ENCODE measurements around the gene PSKH1.

The PSKH1 gene

DNA sequence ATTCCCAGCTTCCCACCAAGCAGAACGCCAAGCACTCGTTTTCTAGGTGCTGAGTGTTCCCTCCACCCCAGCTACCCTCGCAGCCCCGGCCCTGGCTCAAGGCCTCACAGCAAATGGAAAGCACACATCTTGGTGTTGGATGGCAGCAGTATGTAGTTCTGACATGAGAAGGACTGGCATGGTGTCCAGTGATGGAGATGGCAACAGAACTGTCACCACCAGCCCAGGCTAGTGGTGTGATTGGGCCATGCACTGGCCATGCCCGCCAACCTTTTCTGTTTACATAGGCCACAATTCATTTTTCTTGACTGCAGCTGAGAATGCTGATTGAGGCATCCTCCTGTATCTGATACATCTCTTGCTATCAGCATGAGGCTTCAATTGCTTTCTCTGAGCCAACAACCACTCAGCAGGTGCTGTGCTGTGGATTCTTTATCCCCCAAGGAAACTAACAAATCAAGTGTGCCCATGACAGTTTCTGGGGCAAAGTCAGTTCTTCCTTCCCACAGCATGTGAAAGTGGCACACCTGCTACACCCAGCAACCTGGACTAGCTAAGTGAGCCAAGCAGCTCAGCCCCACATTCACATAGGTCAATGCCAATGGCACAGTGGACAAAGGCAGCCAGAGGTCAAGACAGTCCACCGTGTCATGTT is 71.5 kb downstream of the PSKH1 start:
- H3K27ac ChIP-seq (replicated peaks) = no peak overlapping the region
- no peak overlapping the region for H3K4me3 ChIP-seq (replicated peaks; ENCODE audit: insufficient read depth, low read length)
- DNase-seq (ENCODE audit: low read depth in 1 of 2, low spot score in 1 of 2) = no peak
- TF ChIP-seq GABPA (IDR thresholded peaks at IDR 0.05; ENCODE audit: low read depth) (no peak), REST (IDR thresholded peaks at IDR 0.05; ENCODE audit: insufficient replicate concordance, low read depth) (no peak), SPI1 (IDR thresholded peaks at IDR 0.05; ENCODE audit: borderline replicate concordance, low read depth) (no peak), POLR2AphosphoS5 (IDR thresholded peaks at IDR 0.05; ENCODE audit: low read depth) (no peak)
- TF ChIP-seq, protein P1, sequence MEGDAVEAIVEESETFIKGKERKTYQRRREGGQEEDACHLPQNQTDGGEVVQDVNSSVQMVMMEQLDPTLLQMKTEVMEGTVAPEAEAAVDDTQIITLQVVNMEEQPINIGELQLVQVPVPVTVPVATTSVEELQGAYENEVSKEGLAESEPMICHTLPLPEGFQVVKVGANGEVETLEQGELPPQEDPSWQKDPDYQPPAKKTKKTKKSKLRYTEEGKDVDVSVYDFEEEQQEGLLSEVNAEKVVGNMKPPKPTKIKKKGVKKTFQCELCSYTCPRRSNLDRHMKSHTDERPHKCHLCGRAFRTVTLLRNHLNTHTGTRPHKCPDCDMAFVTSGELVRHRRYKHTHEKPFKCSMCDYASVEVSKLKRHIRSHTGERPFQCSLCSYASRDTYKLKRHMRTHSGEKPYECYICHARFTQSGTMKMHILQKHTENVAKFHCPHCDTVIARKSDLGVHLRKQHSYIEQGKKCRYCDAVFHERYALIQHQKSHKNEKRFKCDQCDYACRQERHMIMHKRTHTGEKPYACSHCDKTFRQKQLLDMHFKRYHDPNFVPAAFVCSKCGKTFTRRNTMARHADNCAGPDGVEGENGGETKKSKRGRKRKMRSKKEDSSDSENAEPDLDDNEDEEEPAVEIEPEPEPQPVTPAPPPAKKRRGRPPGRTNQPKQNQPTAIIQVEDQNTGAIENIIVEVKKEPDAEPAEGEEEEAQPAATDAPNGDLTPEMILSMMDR (IDR thresholded peaks at IDR 0.05; ENCODE audit: insufficient read depth, low read length) = no peak
- no peaks in the 10 kb centered on the region for H3K27me3 ChIP-seq (ENCODE audit: insufficient read depth, poor library complexity, severe bottlenecking)

- DNase-seq (ENCODE audit: low read depth in 1 of 2, low spot score in 1 of 2) = no peak
- TF ChIP-seq POLR2AphosphoS5 (IDR thresholded peaks at IDR 0.05; ENCODE audit: low read depth) (no peak), GABPA (IDR thresholded peaks at IDR 0.05; ENCODE audit: low read depth) (no peak), SPI1 (IDR thresholded peaks at IDR 0.05; ENCODE audit: borderline replicate concordance, low read depth) (no peak), REST (IDR thresholded peaks at IDR 0.05; ENCODE audit: insufficient replicate concordance, low read depth) (no peak)
- TF ChIP-seq, protein P1 (IDR thresholded peaks at IDR 0.05; ENCODE audit: insufficient read depth, low read length) = no peak
- Histone ChIP-seq H3K27me3 (ENCODE audit: insufficient read depth, poor library complexity, severe bottlenecking) (no peaks in the 10 kb centered on the region), H3K4me3 (replicated peaks; ENCODE audit: insufficient read depth, low read length) (no peak overlapping the region), H3K27ac (replicated peaks) (no peak overlapping the region)
These were observed 72.9 kb downstream of the PSKH1 start for GRCh38 chr16:67965668-67966548.

- no peaks in the 10 kb centered on the region for H3K27me3 ChIP-seq (ENCODE audit: insufficient read depth, poor library complexity, severe bottlenecking)
- H3K4me3 ChIP-seq (replicated peaks; ENCODE audit: insufficient read depth, low read length) = no peak overlapping the region
- TF ChIP-seq POLR2AphosphoS5 (IDR thresholded peaks at IDR 0.05; ENCODE audit: low read depth) = no peak
- no peak for TF ChIP-seq GABPA (IDR thresholded peaks at IDR 0.05; ENCODE audit: low read depth)
- 0 out of 2 replicates have a peak, but pooled peaks have one; percentile 25 for TF ChIP-seq SPI1 (IDR thresholded peaks at IDR 0.05; ENCODE audit: borderline replicate concordance, low read depth)
- DNase-seq (ENCODE audit: low read depth in 1 of 2, low spot score in 1 of 2) = peak; percentile 35 to 37
- no peak overlapping the region for H3K27ac ChIP-seq (replicated peaks)
These were observed 73.6 kb downstream of the PSKH1 start for GRCh38 chr16:67966549-67967182.

Data from HL-60 (cell line).